K562 (cell line): ENCODE data around the gene MYOM1. TPM values are rescaled to one million over a fixed set of nuclear protein-coding genes. Genes with fewer than 3 reads are reported as not detected.

Source experiments
- ATAC-seq: fragments of 200-7000 bp; cut with Tn5 transposase; 3 replicates; pipeline ENCODE4 v1.9.1; 2020; ENCODE audit warnings: moderate library complexity
- BruUV-seq: library from RNA; stranded (reverse); fragments of 400-500 nt; replicated peaks from 2 replicates; lab custom pipeline; 2021; lab: Mats Ljungman, UMichigan
- CTCF ChIA-PET: fragments of 300-600 bp; formaldehyde crosslinking; extraction: SDS; loops from one replicate; lab custom pipeline; 2021; ENCODE audit warnings: low intra/inter-chr PET ratio; lab: Yijun Ruan, JAX
- POLR2A ChIA-PET: fragments of 300-600, 350-650 bp; sonication (Branson Sonifier 250); formaldehyde crosslinking; extraction: SDS; loops from one replicate; lab custom pipeline; 2021; ENCODE audit warnings: antibody characterized with exemption, inconsistent platforms; lab: Yijun Ruan, JAX
- DNase-seq, 4 experiments: peaks; one replicate each; pipeline versions ENCODE4 v3.0.0 to v3.0.0-alpha.2; 2011 to 2018; ENCODE audit warnings: low spot score in 3 of 4, mixed read lengths in 3 of 4; ENCODE audit errors: extremely low read depth in 1 of 4
- FAIRE-seq: peaks from 2 replicates; lab custom pipeline; 2011; peaks lifted over from hg19 to GRCh38; lab: Jason Lieb, UNC
- H2AFZ ChIP-seq: 2 replicates; pipeline ENCODE4 v1.6.0; 2011; ENCODE audit warnings: low read depth, low read length, control low read depth, inconsistent platforms
- H3K27ac ChIP-seq: fragments of 200-600 bp; 3 replicates; pipeline ENCODE4 v1.8.0; 2011; ENCODE audit warnings: low read depth, mild to moderate bottlenecking, control low read depth, inconsistent platforms, low read length, moderate library complexity, mixed read lengths; ENCODE audit errors: extremely low read depth
- H3K27me3 ChIP-seq, 2 experiments: fragments of 300-600 bp in 1 of 2; 2 replicates in 1 of 2; 3 replicates in 1 of 2; pipeline versions ENCODE4 v1.6.0 to v1.8.0; 2011; ENCODE audit warnings: inconsistent platforms in 2 of 2, low read length in 2 of 2, mild to moderate bottlenecking in 1 of 2, mixed read lengths in 1 of 2, moderate library complexity in 1 of 2; ENCODE audit not compliant: control insufficient read depth in 2 of 2, insufficient read depth in 2 of 2
- H3K36me3 ChIP-seq: fragments of 300-600 bp; 3 replicates; pipeline ENCODE4 v1.8.0; 2011; ENCODE audit warnings: mild to moderate bottlenecking, low read length, inconsistent platforms; ENCODE audit not compliant: control insufficient read depth, insufficient read depth
- H3K4me1 ChIP-seq, 2 experiments: fragments of 200-600 bp in 1 of 2; replicated peaks in 1 of 2; 2 replicates in 1 of 2; 3 replicates in 1 of 2; pipeline versions ENCODE4 v1.5.1 to v1.8.0; 2011; ENCODE audit warnings: inconsistent platforms in 2 of 2, low read length in 2 of 2, mild to moderate bottlenecking in 1 of 2, mixed read lengths in 1 of 2, moderate library complexity in 1 of 2; ENCODE audit not compliant: control insufficient read depth in 2 of 2, insufficient read depth in 2 of 2
- H3K4me2 ChIP-seq: 2 replicates; pipeline ENCODE4 v1.6.1; 2011; ENCODE audit warnings: low read length, control low read depth, inconsistent platforms, mixed read lengths; ENCODE audit not compliant: insufficient read depth
- H3K4me3 ChIP-seq: fragments of 200-600 bp; sonication (generic), shearing (Covaris generic); 2 replicates; pipeline ENCODE4 v1.5.1; 2016; ENCODE audit warnings: control low read depth, inconsistent platforms
- H3K79me2 ChIP-seq: fragments of 200-600 bp; 3 replicates; pipeline ENCODE4 v1.8.0; 2011; ENCODE audit warnings: low read length, inconsistent platforms; ENCODE audit not compliant: control insufficient read depth, insufficient read depth
- H3K9ac ChIP-seq, 2 experiments: 2 replicates each; pipeline versions ENCODE4 v1.6.0 to v1.6.1; 2011; ENCODE audit warnings: low read depth in 2 of 2, low read length in 2 of 2, control low read depth in 1 of 2, inconsistent platforms in 1 of 2, mild to moderate bottlenecking in 1 of 2, mixed read lengths in 1 of 2; ENCODE audit not compliant: insufficient read depth in 1 of 2
- H3K9me1 ChIP-seq: one replicate; pipeline ENCODE4 v1.6.0; 2011; ENCODE audit warnings: inconsistent platforms, mild to moderate bottlenecking, low read length, moderate library complexity; ENCODE audit not compliant: control insufficient read depth, insufficient read depth
- H3K9me3 ChIP-seq: replicated peaks from 2 replicates; pipeline ENCODE4 v1.5.1; 2011; ENCODE audit warnings: low read depth, low read length, inconsistent platforms; ENCODE audit not compliant: control insufficient read depth, insufficient read depth
- H4K20me1 ChIP-seq: replicated peaks from 2 replicates; pipeline ENCODE4 v1.6.1; 2011; ENCODE audit warnings: low read length, inconsistent platforms, mixed read lengths; ENCODE audit not compliant: control insufficient read depth, insufficient read depth
- HNRNPH1 ChIP-seq: fragments of 200-400 bp; formaldehyde crosslinking; optimal IDR thresholded peaks from 2 replicates; pipeline ENCODE3; 2017; ENCODE audit warnings: low read depth, mild to moderate bottlenecking, low read length, moderate library complexity
- MCM3 ChIP-seq: fragments of 450-650 bp; IDR thresholded peaks from 2 replicates; pipeline ENCODE4 v1.6.1; 2016
- PHTF2 ChIP-seq: fragments of 250-450 bp; sonication (Bioruptor Pico); IDR thresholded peaks from 2 replicates; pipeline ENCODE4 v1.5.0; 2021; ENCODE audit warnings: mild to moderate bottlenecking
- PML ChIP-seq: IDR thresholded peaks from 2 replicates; pipeline ENCODE4 v1.6.1; 2012; ENCODE audit warnings: low read length, inconsistent platforms
- RBM25 ChIP-seq: fragments of 200-400 bp; formaldehyde crosslinking; IDR thresholded peaks from 2 replicates; pipeline ENCODE4 v1.6.1; 2018; ENCODE audit warnings: low read length, low read depth, moderate library complexity; ENCODE audit not compliant: severe bottlenecking
- SMAD4 ChIP-seq: fragments of 250-450 bp; sonication (Bioruptor Pico); conservative IDR thresholded peaks from 2 replicates; pipeline ENCODE4 v1.8.0; 2021; ENCODE audit warnings: inconsistent platforms, mild to moderate bottlenecking, moderate library complexity
- SOX6 ChIP-seq: fragments of 450-650 bp; IDR thresholded peaks from 2 replicates; pipeline ENCODE4 v1.6.1; 2014; ENCODE audit warnings: mild to moderate bottlenecking
- ZNF311 ChIP-seq: fragments of 250-450 bp; sonication (Bioruptor Pico); IDR thresholded peaks from 2 replicates; pipeline ENCODE4 v1.4.0; 2020; ENCODE audit warnings: mild to moderate bottlenecking, moderate library complexity
- WGBS: fragments of 100-300 bp; shearing (Covaris generic); methylation state at CpG from one replicate; pipeline ENCODE4 v1.1.6; 2016; ENCODE audit warnings: low coverage, mixed read lengths; ENCODE audit not compliant: insufficient coverage; ENCODE audit errors: missing lambda C conversion rate; 5-methylcytosine and 5-hydroxymethylcytosine counted together
- in situ Hi-C: fragments of 300-500 bp; cut with MboI; formaldehyde crosslinking; loops from 4 replicates; pipeline ENCODE4 v1.15.0; 2018; ENCODE audit warnings: inconsistent platforms, mixed read lengths
- intact Hi-C: fragments of 100-400 bp; cut with micrococcal nuclease; formaldehyde crosslinking; loops from 2 replicates; pipeline ENCODE4 v1.14.2; 2022
- polyA plus RNA-seq, 8 experiments: library from polyadenylated mRNA; depleted of rRNA in 4 of 8; stranded (reverse) in 5 of 8; unstranded in 3 of 8; fragments of >200 nt; fragmentation: Nextera tagmentation in 2 of 8; fragmentation: Illumina TruSeq in 1 of 8; extraction: Ambion mirVana in 2 of 8; extraction: Trizol in 1 of 8; gene quantifications; 2 replicates each; pipeline versions ENCODE4 v1.2.1 to v1.2.3, GENCODE V29; 2011 to 2014; ENCODE audit warnings: inconsistent platforms in 1 of 8, missing spikeins in 1 of 8
- total RNA-seq, 7 experiments: library from RNA; depleted of rRNA in 6 of 7; stranded (reverse); fragments of >200 nt in 6 of 7; fragmentation: Illumina TruSeq in 2 of 7; extraction: Trizol in 2 of 7; gene quantifications; 2 replicates each; pipeline versions ENCODE4 v1.2.1 to v1.2.3, GENCODE V29; 2011 to 2021; ENCODE audit warnings: low replicate concordance in 1 of 7
- TF ChIP-seq, protein P1 (sequence below): fragments of 450-650 bp; conservative IDR thresholded peaks from 2 replicates; pipeline ENCODE4 v1.6.1; 2016; ENCODE audit warnings: missing genetic modification characterization, low read depth, mild to moderate bottlenecking, missing compliant biosample characterization, moderate library complexity
- TF ChIP-seq, protein P2 (sequence below): fragments of 250-450 bp; sonication (Bioruptor Pico); IDR thresholded peaks from 2 replicates; pipeline ENCODE4 v1.4.0; 2020; ENCODE audit warnings: borderline replicate concordance
- TF ChIP-seq, protein P3 (sequence below): IDR thresholded peaks from 3 replicates; pipeline ENCODE4 v1.6.1; 2011; ENCODE audit warnings: borderline replicate concordance, mild to moderate bottlenecking, moderate library complexity; ENCODE audit not compliant: insufficient read length; ENCODE audit errors: extremely low read depth

Gene MYOM1
- total and polyA plus RNA-seq, 9 of the 15 experiments (the other 6 are each of a cell fraction or from before 2014, with no cell fraction given) = 0.01 to 0.62 (median 0.25) TPM

DNA sequence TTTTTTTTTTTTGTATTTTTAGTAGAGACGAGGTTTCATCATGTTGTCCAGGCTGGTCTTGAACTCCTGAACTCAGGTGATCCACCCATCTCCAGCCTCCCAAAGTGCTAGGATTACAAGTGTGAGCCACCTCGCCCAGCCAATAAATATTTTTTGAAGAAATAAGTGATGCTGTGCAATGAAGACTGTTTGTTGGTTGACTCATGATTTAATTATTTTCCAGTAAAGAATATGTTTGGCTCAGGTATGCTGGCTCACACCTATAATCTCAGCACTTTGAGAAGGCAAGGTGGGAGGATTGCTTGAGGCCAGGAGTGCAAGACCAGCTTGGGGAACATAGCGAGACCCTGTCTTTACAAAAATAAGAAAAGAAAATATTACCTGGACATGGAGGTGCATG is 165.0 kb downstream of the MYOM1 start:
- peaks cover 0 to under 1% of the 10 kb centered on the region in 2 experiments; a peak in 2 of 5 replicates for H3K4me1 ChIP-seq
- no peak overlapping the region for H3K27ac ChIP-seq
- intact Hi-C loops (no loop called here), in situ Hi-C loops (no loop called here)
- no peaks in the 10 kb centered on the region for H4K20me1 ChIP-seq
- TF ChIP-seq PHTF2 = no peak
- no peak for TF ChIP-seq SOX6
- TF ChIP-seq SMAD4 (CRISPR knock-in tag) = no peak
- TF ChIP-seq PML = no peak
- ATAC-seq = no peak
- H3K9me1 ChIP-seq = no peaks in the 10 kb centered on the region
- H2AFZ ChIP-seq = no peak overlapping the region
- POLR2A ChIA-PET = interaction anchor here (0.6 to 1.4 kb wide), 3 partner anchors 13 to 166 kb away, joined by 3 read pairs; no protein-coding TSS in a partner anchor
- no peak overlapping the region for H3K4me3 ChIP-seq
- BruUV-seq = no TSS peak
- CTCF ChIA-PET = no interaction called here
- no peak for DNase-seq
- 43% methylated on average over 3 of the region's 3 CpGs for WGBS
- no peaks in the 10 kb centered on the region for H3K27me3 ChIP-seq
- H3K36me3 ChIP-seq = no peaks in the 10 kb centered on the region
- no peak overlapping the region for H3K4me2 ChIP-seq
- H3K79me2 ChIP-seq = no peaks in the 10 kb centered on the region
- FAIRE-seq = no peak
- no peak overlapping the region for H3K9ac ChIP-seq
- H3K9me3 ChIP-seq = no peaks in the 10 kb centered on the region; the same call in 1 of the 2 replicates

DNA sequence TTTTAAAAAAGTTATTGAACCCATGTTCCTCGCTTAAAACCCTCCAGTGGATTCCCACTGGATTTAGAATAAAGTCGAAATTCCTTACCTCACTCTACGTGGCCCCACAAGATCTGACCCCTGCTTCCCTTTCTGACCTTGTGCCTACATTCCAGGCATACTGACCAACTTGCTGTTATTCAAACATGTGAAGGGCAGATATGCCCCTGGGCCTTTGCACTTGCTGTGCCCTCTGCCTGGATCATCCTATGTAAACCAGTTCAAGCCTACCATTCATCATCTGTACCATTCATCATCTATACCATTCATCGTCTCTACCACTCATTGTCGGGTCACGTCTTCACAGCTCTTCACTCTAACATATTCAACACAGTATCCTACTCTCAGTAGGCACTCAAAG is 165.6 kb downstream of the MYOM1 start:
- H3K9me3 ChIP-seq = no peaks in the 10 kb centered on the region; the same call in 1 of the 2 replicates
- no peak for DNase-seq
- H3K4me1 ChIP-seq = peaks cover 0 to 3% of the 10 kb centered on the region in 2 experiments; a peak in 2 of 5 replicates
- H3K4me3 ChIP-seq = no peak overlapping the region
- H3K4me2 ChIP-seq = no peak overlapping the region
- H4K20me1 ChIP-seq = no peaks in the 10 kb centered on the region
- in situ Hi-C loops = no loop called here
- no peak overlapping the region for H3K9ac ChIP-seq
- no peak overlapping the region for H3K27ac ChIP-seq
- WGBS = 66% methylated on average over 6 of the region's 6 CpGs
- no peaks in the 10 kb centered on the region for H3K36me3 ChIP-seq
- H3K79me2 ChIP-seq = no peaks in the 10 kb centered on the region
- no peak overlapping the region for H2AFZ ChIP-seq
- CTCF ChIA-PET = no interaction called here
- no peak for ATAC-seq
- POLR2A ChIA-PET = interaction anchor here (0.6 kb wide), 1 partner anchor 165 kb away, joined by 3 read pairs; no protein-coding TSS in a partner anchor
- no peaks in the 10 kb centered on the region for H3K9me1 ChIP-seq
- FAIRE-seq = no peak
- no TSS peak for BruUV-seq
- no peaks in the 10 kb centered on the region for H3K27me3 ChIP-seq
- intact Hi-C loops = no loop called here
- TF ChIP-seq, protein P1, sequence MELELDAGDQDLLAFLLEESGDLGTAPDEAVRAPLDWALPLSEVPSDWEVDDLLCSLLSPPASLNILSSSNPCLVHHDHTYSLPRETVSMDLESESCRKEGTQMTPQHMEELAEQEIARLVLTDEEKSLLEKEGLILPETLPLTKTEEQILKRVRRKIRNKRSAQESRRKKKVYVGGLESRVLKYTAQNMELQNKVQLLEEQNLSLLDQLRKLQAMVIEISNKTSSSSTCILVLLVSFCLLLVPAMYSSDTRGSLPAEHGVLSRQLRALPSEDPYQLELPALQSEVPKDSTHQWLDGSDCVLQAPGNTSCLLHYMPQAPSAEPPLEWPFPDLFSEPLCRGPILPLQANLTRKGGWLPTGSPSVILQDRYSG = no peak
- TF ChIP-seq MCM3 (0 out of 2 replicates have a peak, but pooled peaks have one; percentile 32), ZNF311 (CRISPR knock-in tag) (no peak), HNRNPH1 (no peak), RBM25 (peak; percentile 62)
- TF ChIP-seq, protein P2, sequence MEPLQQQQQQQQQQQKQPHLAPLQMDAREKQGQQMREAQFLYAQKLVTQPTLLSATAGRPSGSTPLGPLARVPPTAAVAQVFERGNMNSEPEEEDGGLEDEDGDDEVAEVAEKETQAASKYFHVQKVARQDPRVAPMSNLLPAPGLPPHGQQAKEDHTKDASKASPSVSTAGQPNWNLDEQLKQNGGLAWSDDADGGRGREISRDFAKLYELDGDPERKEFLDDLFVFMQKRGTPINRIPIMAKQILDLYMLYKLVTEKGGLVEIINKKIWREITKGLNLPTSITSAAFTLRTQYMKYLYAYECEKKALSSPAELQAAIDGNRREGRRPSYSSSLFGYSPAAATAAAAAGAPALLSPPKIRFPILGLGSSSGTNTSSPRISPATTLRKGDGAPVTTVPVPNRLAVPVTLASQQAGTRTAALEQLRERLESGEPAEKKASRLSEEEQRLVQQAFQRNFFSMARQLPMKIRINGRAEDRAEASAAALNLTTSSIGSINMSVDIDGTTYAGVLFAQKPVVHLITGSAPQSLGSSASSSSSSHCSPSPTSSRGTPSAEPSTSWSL = no peak
- TF ChIP-seq, protein P3, sequence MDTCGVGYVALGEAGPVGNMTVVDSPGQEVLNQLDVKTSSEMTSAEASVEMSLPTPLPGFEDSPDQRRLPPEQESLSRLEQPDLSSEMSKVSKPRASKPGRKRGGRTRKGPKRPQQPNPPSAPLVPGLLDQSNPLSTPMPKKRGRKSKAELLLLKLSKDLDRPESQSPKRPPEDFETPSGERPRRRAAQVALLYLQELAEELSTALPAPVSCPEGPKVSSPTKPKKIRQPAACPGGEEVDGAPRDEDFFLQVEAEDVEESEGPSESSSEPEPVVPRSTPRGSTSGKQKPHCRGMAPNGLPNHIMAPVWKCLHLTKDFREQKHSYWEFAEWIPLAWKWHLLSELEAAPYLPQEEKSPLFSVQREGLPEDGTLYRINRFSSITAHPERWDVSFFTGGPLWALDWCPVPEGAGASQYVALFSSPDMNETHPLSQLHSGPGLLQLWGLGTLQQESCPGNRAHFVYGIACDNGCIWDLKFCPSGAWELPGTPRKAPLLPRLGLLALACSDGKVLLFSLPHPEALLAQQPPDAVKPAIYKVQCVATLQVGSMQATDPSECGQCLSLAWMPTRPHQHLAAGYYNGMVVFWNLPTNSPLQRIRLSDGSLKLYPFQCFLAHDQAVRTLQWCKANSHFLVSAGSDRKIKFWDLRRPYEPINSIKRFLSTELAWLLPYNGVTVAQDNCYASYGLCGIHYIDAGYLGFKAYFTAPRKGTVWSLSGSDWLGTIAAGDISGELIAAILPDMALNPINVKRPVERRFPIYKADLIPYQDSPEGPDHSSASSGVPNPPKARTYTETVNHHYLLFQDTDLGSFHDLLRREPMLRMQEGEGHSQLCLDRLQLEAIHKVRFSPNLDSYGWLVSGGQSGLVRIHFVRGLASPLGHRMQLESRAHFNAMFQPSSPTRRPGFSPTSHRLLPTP = no peak
